H1 (cell line): Measurements from ENCODE around the gene E2F2. TPM values are rescaled to one million over a fixed set of nuclear protein-coding genes. Genes with fewer than 3 reads are reported as not detected.

ENCODE experiments used
- CTCF ChIA-PET: fragments of 300-600 bp; sonication (Branson Sonifier 250); formaldehyde crosslinking; loops from one replicate; lab custom pipeline; 2021; ENCODE audit not compliant: partially characterized antibody; lab: Charles Lee
- POLR2A ChIA-PET: fragments of 300-600 bp; sonication (Branson Sonifier 250); formaldehyde crosslinking; loops from one replicate; lab custom pipeline; 2021; ENCODE audit warnings: inconsistent platforms; ENCODE audit not compliant: partially characterized antibody; lab: Charles Lee
- DNase-seq, 2 experiments: peaks; one replicate each; pipeline versions ENCODE4 v3.0.0 to v3.0.0-alpha.2; 2010 to 2022; ENCODE audit warnings: low spot score in 2 of 2, low read depth in 1 of 2, mixed read lengths in 1 of 2
- FAIRE-seq: peaks from 2 replicates; lab custom pipeline; 2011; peaks lifted over from hg19 to GRCh38; lab: Jason Lieb, UNC
- H2AFZ ChIP-seq: 2 replicates; pipeline ENCODE4 v1.8.1; 2012; ENCODE audit warnings: low read length, inconsistent platforms
- H2AK5ac ChIP-seq: 2 replicates; pipeline ENCODE4 v1.6.1; 2013; ENCODE audit warnings: low read depth, low read length
- H2BK120ac ChIP-seq: replicated peaks from 2 replicates; pipeline ENCODE3; 2013; ENCODE audit warnings: low read depth, low read length, inconsistent platforms
- H2BK12ac ChIP-seq: 2 replicates; pipeline ENCODE4 v1.6.1; 2013; ENCODE audit warnings: low read depth, low read length
- H2BK15ac ChIP-seq: 2 replicates; pipeline ENCODE4 v1.6.1; 2013; ENCODE audit warnings: low read length
- H2BK20ac ChIP-seq: 2 replicates; pipeline ENCODE4 v1.6.1; 2013; ENCODE audit warnings: low read length
- H2BK5ac ChIP-seq: 2 replicates; pipeline ENCODE4 v1.6.1; 2013; ENCODE audit warnings: low read depth, low read length
- H3K14ac ChIP-seq: 2 replicates; pipeline ENCODE4 v1.6.1; 2013; ENCODE audit warnings: inconsistent platforms; ENCODE audit not compliant: insufficient read length
- H3K18ac ChIP-seq: 2 replicates; pipeline ENCODE4 v1.6.1; 2013; ENCODE audit warnings: low read length; ENCODE audit errors: extremely low read depth
- H3K23ac ChIP-seq: 2 replicates; pipeline ENCODE4 v1.6.1; 2013; ENCODE audit warnings: inconsistent platforms; ENCODE audit not compliant: insufficient read length
- H3K23me2 ChIP-seq: 2 replicates; pipeline ENCODE4 v1.6.1; 2013; ENCODE audit warnings: low read depth, low read length
- H3K27ac ChIP-seq: 2 replicates; pipeline ENCODE4 v1.6.1; 2011; ENCODE audit warnings: low read depth, low read length, inconsistent platforms
- H3K27me3 ChIP-seq, 4 experiments: replicated peaks in 1 of 4; 1 replicate in 1 of 4; 2 replicates in 3 of 4; pipeline versions ENCODE4 v1.6.1 to v1.8.1; 2011 to 2013; ENCODE audit warnings: low read length in 3 of 4, mild to moderate bottlenecking in 3 of 4, inconsistent platforms in 2 of 4, mixed read lengths in 2 of 4, moderate library complexity in 1 of 4; ENCODE audit not compliant: control insufficient read depth in 3 of 4, insufficient read depth in 3 of 4; ENCODE audit errors: extremely low read depth in 1 of 4
- H3K36me3 ChIP-seq, 4 experiments: 2 replicates each; pipeline versions ENCODE4 v1.6.1 to v1.8.1; 2011 to 2013; ENCODE audit warnings: mild to moderate bottlenecking in 4 of 4, low read length in 3 of 4, moderate library complexity in 2 of 4, control low read depth in 1 of 4, inconsistent platforms in 1 of 4; ENCODE audit not compliant: insufficient read depth in 4 of 4, control insufficient read depth in 2 of 4
- H3K4ac ChIP-seq: replicated peaks from 2 replicates; pipeline ENCODE3; 2013; ENCODE audit warnings: low read length, low read depth, mixed read lengths, inconsistent platforms; ENCODE audit not compliant: insufficient read length
- H3K4me1 ChIP-seq, 4 experiments: replicated peaks in 1 of 4; 1 replicate in 1 of 4; 2 replicates in 3 of 4; pipeline versions ENCODE4 v1.6.1 to v1.8.1; 2011 to 2013; ENCODE audit warnings: low read length in 3 of 4, inconsistent platforms in 2 of 4, mixed read lengths in 1 of 4; ENCODE audit not compliant: insufficient read depth in 4 of 4, control insufficient read depth in 3 of 4
- H3K4me2 ChIP-seq, 2 experiments: 2 replicates each; pipeline versions ENCODE4 v1.6.1 to v1.8.1; 2011 to 2013; ENCODE audit warnings: low read depth in 2 of 2, low read length in 2 of 2, control low read depth in 1 of 2, inconsistent platforms in 1 of 2, mild to moderate bottlenecking in 1 of 2; ENCODE audit not compliant: insufficient read depth in 1 of 2
- H3K4me3 ChIP-seq, 4 experiments: fragments of 200-600, 300-600 bp in 1 of 4; sonication (generic), shearing (Covaris generic), sonication (Bioruptor Twin) in 1 of 4; 2 replicates each; pipeline versions ENCODE4 v1.5.1 to v1.8.1; 2011 to 2016; ENCODE audit warnings: low read length in 4 of 4, low read depth in 3 of 4, control low read depth in 2 of 4, inconsistent platforms in 2 of 4, mild to moderate bottlenecking in 2 of 4, mixed read lengths in 1 of 4, moderate library complexity in 1 of 4; ENCODE audit not compliant: insufficient read depth in 2 of 4; ENCODE audit errors: extremely low read depth in 1 of 4
- H3K56ac ChIP-seq: replicated peaks from 2 replicates; pipeline ENCODE3; 2013; ENCODE audit warnings: low read depth, mild to moderate bottlenecking, mixed read lengths, low read length, inconsistent platforms; ENCODE audit not compliant: insufficient read length
- H3K79me1 ChIP-seq: 2 replicates; pipeline ENCODE4 v1.6.1; 2013; ENCODE audit warnings: low read depth, low read length, control low read depth
- H3K79me2 ChIP-seq, 2 experiments: 2 replicates each; pipeline versions ENCODE4 v1.6.1 to v1.8.1; 2012 to 2013; ENCODE audit warnings: low read length in 2 of 2, mild to moderate bottlenecking in 2 of 2, inconsistent platforms in 1 of 2; ENCODE audit not compliant: insufficient read depth in 2 of 2, control insufficient read depth in 1 of 2
- H3K9ac ChIP-seq, 4 experiments: replicated peaks in 1 of 4; 1 replicate in 1 of 4; 2 replicates in 3 of 4; pipeline versions ENCODE4 v1.6.1 to v1.8.1; 2011 to 2013; ENCODE audit warnings: low read depth in 3 of 4, low read length in 3 of 4, control low read depth in 2 of 4, mild to moderate bottlenecking in 2 of 4, moderate library complexity in 2 of 4, inconsistent platforms in 1 of 4; ENCODE audit errors: extremely low read depth in 1 of 4
- H3K9me3 ChIP-seq, 2 experiments: 2 replicates each; pipeline versions ENCODE4 v1.6.1 to v1.8.1; 2012 to 2013; ENCODE audit warnings: mild to moderate bottlenecking in 2 of 2, moderate library complexity in 2 of 2, control low read depth in 1 of 2, inconsistent platforms in 1 of 2, low read depth in 1 of 2, low read length in 1 of 2, mixed read lengths in 1 of 2; ENCODE audit not compliant: insufficient read depth in 2 of 2
- H4K20me1 ChIP-seq, 2 experiments: replicated peaks in 1 of 2; 2 replicates each; pipeline versions ENCODE3 to v1.8.1; 2011 to 2013; ENCODE audit warnings: inconsistent platforms in 2 of 2, low read length in 2 of 2, mild to moderate bottlenecking in 1 of 2; ENCODE audit not compliant: insufficient read depth in 2 of 2, control insufficient read depth in 1 of 2
- H4K5ac ChIP-seq: 2 replicates; pipeline ENCODE4 v1.6.1; 2013; ENCODE audit warnings: low read length, low read depth, mixed read lengths, inconsistent platforms; ENCODE audit not compliant: insufficient read length
- H4K8ac ChIP-seq: 2 replicates; pipeline ENCODE4 v1.8.0; 2013; ENCODE audit warnings: mild to moderate bottlenecking, moderate library complexity, low read length, inconsistent platforms; ENCODE audit not compliant: insufficient read depth; ENCODE audit errors: extremely low read depth
- H4K91ac ChIP-seq: replicated peaks from 2 replicates; pipeline ENCODE3; 2013; ENCODE audit warnings: low read length, mixed read lengths, inconsistent platforms; ENCODE audit not compliant: insufficient read length
- BRCA1 ChIP-seq: IDR thresholded peaks from 2 replicates; pipeline ENCODE4 v1.6.1; 2012; ENCODE audit warnings: low read depth, low read length, improper control_type of control experiment
- CBX5 ChIP-seq: fragments of 300-800, 300-1000 bp; sonication (generic); IDR thresholded peaks from 2 replicates; pipeline ENCODE4 v1.7.1; 2016; ENCODE audit warnings: antibody characterized with exemption, low read length, low read depth
- JUN ChIP-seq: IDR thresholded peaks from 2 replicates; pipeline ENCODE4 v1.6.1; 2011; ENCODE audit warnings: low read depth, mild to moderate bottlenecking, improper control_type of control experiment, low read length
- NANOG ChIP-seq: IDR thresholded peaks from 2 replicates; pipeline ENCODE4 v1.6.1; 2011; ENCODE audit warnings: low read length, low read depth, mild to moderate bottlenecking, inconsistent platforms; ENCODE audit not compliant: insufficient read depth, poor library complexity, severe bottlenecking
- POLR2AphosphoS5 ChIP-seq: IDR thresholded peaks from 2 replicates; pipeline ENCODE4 v1.6.1; 2011; ENCODE audit warnings: low read depth, low read length
- POU5F1 ChIP-seq: IDR thresholded peaks from 2 replicates; pipeline ENCODE4 v1.6.1; 2011; ENCODE audit warnings: low read depth, mild to moderate bottlenecking, low read length, moderate library complexity
- RAD21 ChIP-seq, 2 experiments: IDR thresholded peaks in 1 of 2; conservative IDR thresholded peaks in 1 of 2; 2 replicates each; pipeline ENCODE4 v1.6.1; 2011; ENCODE audit warnings: low read depth in 2 of 2, low read length in 2 of 2, improper control_type of control experiment in 1 of 2, inconsistent platforms in 1 of 2, mild to moderate bottlenecking in 1 of 2, moderate library complexity in 1 of 2
- SRF ChIP-seq: IDR thresholded peaks from 2 replicates; pipeline ENCODE4 v1.6.1; 2011; ENCODE audit warnings: mild to moderate bottlenecking, low read depth, low read length, moderate library complexity
- TCF12 ChIP-seq: IDR thresholded peaks from 2 replicates; pipeline ENCODE4 v1.6.1; 2011; ENCODE audit warnings: low read depth, mild to moderate bottlenecking, low read length
- YY1 ChIP-seq: IDR thresholded peaks from 2 replicates; pipeline ENCODE4 v1.6.1; 2011; ENCODE audit warnings: low read depth, mild to moderate bottlenecking, low read length
- WGBS, 2 experiments: shearing (Covaris generic) in 1 of 2; methylation state at CpG; one replicate each; pipeline versions ENCODE4 v1.1.6 to v1.1.7; 2013 to 2015; ENCODE audit warnings: low lambda C conversion rate in 2 of 2, mixed read lengths in 2 of 2, inconsistent platforms in 1 of 2, low coverage in 1 of 2, missing lambda C conversion rate in 1 of 2; ENCODE audit not compliant: insufficient replicate concordance in 2 of 2, insufficient coverage in 1 of 2, insufficient read length in 1 of 2; ENCODE audit errors: extremely low coverage in 1 of 2, missing lambda C conversion rate in 1 of 2; 5-methylcytosine and 5-hydroxymethylcytosine counted together
- polyA plus RNA-seq, 7 experiments: library from polyadenylated mRNA; depleted of rRNA in 3 of 7; stranded (reverse) in 5 of 7; unstranded in 2 of 7; fragments of >200 nt in 5 of 7; fragments of 200-250 nt in 2 of 7; gene quantifications; 1 replicate in 5 of 7; 2 replicates in 1 of 7; 4 replicates in 1 of 7; pipeline versions ENCODE4 v1.2.1 to v1.2.3, GENCODE V29; 2011 to 2013; ENCODE audit warnings: missing spikeins in 2 of 7, mixed read lengths in 2 of 7
- total RNA-seq: library from RNA; stranded (reverse); fragmentation: NEBNext Ultra II Directional; extraction: Animal tissue kit (Norgen Biotek cat#: 25700); gene quantifications from 2 replicates; pipeline ENCODE4 v1.2.1, GENCODE V29; 2021
- TF ChIP-seq, protein P1 (sequence below): IDR thresholded peaks from 2 replicates; pipeline ENCODE4 v1.6.1; 2012; ENCODE audit warnings: inconsistent platforms

E2F2 gene
- total and polyA plus RNA-seq, 2 of the 8 experiments (the other 6 are each of a cell fraction or from before 2014, with no cell fraction given): 1.8 to 7.0 TPM

- H3K9me3 ChIP-seq: no peaks in the 10 kb centered on the region
- H2BK120ac ChIP-seq: peak overlapping the region; percentile 25
- peak overlapping the region; percentile 99; the same call in 1 of the 2 replicates for H2BK12ac ChIP-seq
- H3K79me2 ChIP-seq: no peaks in the 10 kb centered on the region
- H3K14ac ChIP-seq: no peak overlapping the region
- H3K23me2 ChIP-seq: no peaks in the 10 kb centered on the region
- FAIRE-seq: peak; percentile 90
- ChIA-PET CTCF (interaction anchor here (0.6 to 21.9 kb wide), 40 partner anchors 8 to 516 kb away, joined by 3 to 706 read pairs (median 5); partner anchors contain the start of genes ELOA, ID3 and RPL11), POLR2A (interaction anchor here (1.0 to 5.3 kb wide), 6 partner anchors 9 to 147 kb away, joined by 4 to 51 read pairs (median 5); partner anchors contain the start of genes ID3 and RPL11)
- H3K36me3 ChIP-seq: no peaks in the 10 kb centered on the region
- H2AK5ac ChIP-seq: no peak overlapping the region
- no peak overlapping the region for H3K4me3 ChIP-seq
- H4K5ac ChIP-seq: peak overlapping the region; percentile 63
- H4K20me1 ChIP-seq: no peaks in the 10 kb centered on the region
- peaks cover 0 to 8% (median 4%) of the 10 kb centered on the region in 4 experiments; a peak in 3 of 7 replicates for H3K4me1 ChIP-seq
- H4K8ac ChIP-seq: no peak overlapping the region
- 40% methylated on average over 8 of the region's 8 CpGs; no CpG with 5 or more reads in 1 of the 2 experiments for WGBS, 2 experiments
- no peak overlapping the region for H3K23ac ChIP-seq
- H3K9ac ChIP-seq: no peak overlapping the region
- peak overlapping the region; percentile 12; the same call in 1 of the 2 replicates for H2BK5ac ChIP-seq
- H2BK15ac ChIP-seq: no peak overlapping the region
- no peaks in the 10 kb centered on the region for H3K27me3 ChIP-seq
- H3K27ac ChIP-seq: no peak overlapping the region
- H3K56ac ChIP-seq: no peak overlapping the region
- H2AFZ ChIP-seq: peak overlapping the region; percentile 88
- H3K79me1 ChIP-seq: no peaks in the 10 kb centered on the region
- no peak overlapping the region for H3K4ac ChIP-seq
- no peak overlapping the region for H3K4me2 ChIP-seq
- H4K91ac ChIP-seq: peak overlapping the region; percentile 36
- H2BK20ac ChIP-seq: peak overlapping the region; percentile 72; the same call in 1 of the 2 replicates
- peak overlapping the region; percentile 54; the same call in 1 of the 2 replicates for H3K18ac ChIP-seq
- DNase-seq: peak in 1 of 2 experiments; percentile 85
- TF ChIP-seq, protein P1, sequence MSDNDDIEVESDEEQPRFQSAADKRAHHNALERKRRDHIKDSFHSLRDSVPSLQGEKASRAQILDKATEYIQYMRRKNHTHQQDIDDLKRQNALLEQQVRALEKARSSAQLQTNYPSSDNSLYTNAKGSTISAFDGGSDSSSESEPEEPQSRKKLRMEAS: no peak
- peak; percentile 99 to 100 for TF ChIP-seq RAD21 (IDR thresholded peaks at IDR 0.05 in 1 of 2, conservative IDR thresholded peaks at IDR 0.05 in 1 of 2; ENCODE audit: low read depth in 2 of 2, low read length in 2 of 2)
- TF ChIP-seq NANOG: peak; percentile 14
- no peak for TF ChIP-seq CBX5
- TF ChIP-seq TCF12: 0 out of 2 replicates have a peak, but pooled peaks have one; percentile 18
- TF ChIP-seq POU5F1: no peak
- no peak for TF ChIP-seq POLR2AphosphoS5
- TF ChIP-seq YY1: no peak
- TF ChIP-seq BRCA1: no peak
- no peak for TF ChIP-seq JUN
- TF ChIP-seq SRF: no peak
Measured at GRCh38 chr1:23544444-23545389, 13.7 kb upstream of the E2F2 start.
